AG04450 (cell line): ENCODE measurements around the gene C14orf119. TPM values are rescaled to one million over a fixed set of nuclear protein-coding genes. Genes with fewer than 3 reads are reported as not detected.

Experiments
- CTCF ChIA-PET: fragments of 300-600, 350-600 bp; formaldehyde crosslinking; extraction: SDS; loops from one replicate; lab custom pipeline; 2022; ENCODE audit warnings: antibody characterized with exemption, inconsistent platforms; lab: Charles Lee
- POLR2A ChIA-PET: fragments of 350-600 bp; formaldehyde crosslinking; extraction: SDS; loops from one replicate; lab custom pipeline; 2021; ENCODE audit warnings: antibody characterized with exemption, inconsistent platforms; lab: Yijun Ruan, JAX
- DNase-seq: peaks from one replicate; pipeline ENCODE4 v3.0.0-alpha.2; 2011; ENCODE audit warnings: low read depth, low spot score
- H3K27ac ChIP-seq: one replicate; pipeline ENCODE4 v1.5.1; 2012; ENCODE audit warnings: low read depth, low read length, control low read depth
- H3K27me3 ChIP-seq: one replicate; pipeline ENCODE4 v1.6.0; 2012; ENCODE audit warnings: low read length; ENCODE audit not compliant: control insufficient read depth, insufficient read depth
- H3K4me3 ChIP-seq: 2 replicates; pipeline ENCODE4 v1.5.1; 2011; ENCODE audit warnings: mild to moderate bottlenecking, low read depth, low read length, control low read depth
- H3K9me3 ChIP-seq: 2 replicates; pipeline ENCODE4 v1.5.1; 2012; ENCODE audit warnings: low read length; ENCODE audit not compliant: control insufficient read depth, insufficient read depth
- CTCF ChIP-seq: IDR thresholded peaks from 2 replicates; pipeline ENCODE4 v1.5.1; 2011; ENCODE audit warnings: low read depth, low read length, control low read depth, inconsistent platforms
- polyA minus RNA-seq: library from RNA; depleted of rRNA, polyadenylated mRNA; stranded (reverse); fragments of >200 nt; gene quantifications from 2 replicates; pipeline ENCODE4 v1.2.3, GENCODE V29; 2011; rRNA and poly(A)+ RNA removed
- polyA plus RNA-seq: library from polyadenylated mRNA; depleted of rRNA; stranded (reverse); fragments of >200 nt; gene quantifications from 2 replicates; pipeline ENCODE4 v1.2.3, GENCODE V29; 2011; rRNA removed

The C14orf119 gene
- polyA plus RNA-seq, result 119 and 128 TPM in 2 replicates
- 89.5 and 94.1 TPM in 2 replicates for polyA minus RNA-seq

- no peaks in the 10 kb centered on the region for H3K9me3 ChIP-seq
- H3K27me3 ChIP-seq, result no peaks in the 10 kb centered on the region
- peak; percentile 99 for DNase-seq
- peak within 1 kb of the TSS; percentile 99 for H3K27ac ChIP-seq
- ChIA-PET POLR2A (interaction anchor here (0.6 to 2.1 kb wide), 24 partner anchors 9 to 1019 kb away, joined by 3 to 31 read pairs (median 6); partner anchors contain the start of genes AJUBA, CDH24, CIROP and DCAF11), CTCF (interaction anchor here (0.6 to 5.3 kb wide), 20 partner anchors 10 to 538 kb away, joined by 3 to 74 read pairs (median 6); no protein-coding TSS in a partner anchor)
- TF ChIP-seq CTCF, result no peak
- peak within 1 kb of the TSS; percentile 95 for H3K4me3 ChIP-seq
Observed at GRCh38 chr14:23095196-23096108, at the start of gene C14orf119. Gene C14orf119, plus strand, starts transcription at chr14:23095505. Its CDS starts 2,154 bp downstream, at chr14:23097659.

- no peaks in the 10 kb centered on the region for H3K27me3 ChIP-seq
- ChIA-PET CTCF (interaction anchor here (0.7 to 2.2 kb wide), 5 partner anchors 9 to 61 kb away, joined by 3 to 9 read pairs (median 8); no protein-coding TSS in a partner anchor), POLR2A (interaction anchor here (0.8 kb wide), 1 partner anchor 9 kb away, joined by 3 read pairs; no protein-coding TSS in a partner anchor)
- peaks cover 3% of the 10 kb centered on the region; the same call in 1 of the 2 replicates for H3K9me3 ChIP-seq
- no peak overlapping the region for H3K27ac ChIP-seq
- TF ChIP-seq CTCF, result no peak
- DNase-seq, result no peak
- H3K4me3 ChIP-seq, result no peak overlapping the region
Observed at GRCh38 chr14:23047034-23047634, 48.2 kb upstream of the C14orf119 start.

GRCh38 chr14:23047751-23048693, 47.3 kb upstream of the C14orf119 start:
- POLR2A ChIA-PET, result no interaction called here
- Histone ChIP-seq H3K4me3 (no peak overlapping the region), H3K27ac (no peak overlapping the region), H3K27me3 (no peaks in the 10 kb centered on the region), H3K9me3 (peaks cover 3% of the 10 kb centered on the region; the same call in 1 of the 2 replicates)
- no peak for DNase-seq
- CTCF ChIA-PET, result interaction anchor here (1.2 to 2.2 kb wide), 7 partner anchors 8 to 62 kb away, joined by 4 to 9 read pairs (median 7); partner anchors contain the start of gene CDH24
- TF ChIP-seq CTCF, result no peak

GRCh38 chr14:23049011-23049410, 46.3 kb upstream of the C14orf119 start:
- no peaks in the 10 kb centered on the region for H3K27me3 ChIP-seq
- H3K4me3 ChIP-seq, result no peak overlapping the region
- no peak for DNase-seq
- H3K27ac ChIP-seq, result no peak overlapping the region
- TF ChIP-seq CTCF, result no peak
- CTCF ChIA-PET, result interaction anchor here (0.8 to 2.0 kb wide), 5 partner anchors 9 to 63 kb away, joined by 3 to 7 read pairs (median 4); partner anchors contain the start of gene CDH24
- POLR2A ChIA-PET, result no interaction called here
- H3K9me3 ChIP-seq, result peaks cover 3% of the 10 kb centered on the region; the same call in 1 of the 2 replicates
